Neural cell (in vitro differentiated cells): ENCODE data around the gene ZNF3. TPM values are rescaled to one million over a fixed set of nuclear protein-coding genes. Genes with fewer than 3 reads are reported as not detected.
A peak's percentile ranks its signal among the peaks of the same experiment; 100 is the strongest.

Experiments
- H2AFZ ChIP-seq: fragments of 200-600, 300-800 bp; sonication (generic), shearing (Covaris generic); 2 replicates; pipeline ENCODE4 v1.6.0; 2014; ENCODE audit warnings: low read depth, mild to moderate bottlenecking, antibody characterized with exemption, low read length, moderate library complexity
- H3F3A ChIP-seq: fragments of 200-600 bp; shearing (Covaris generic); 2 replicates; pipeline ENCODE4 v1.6.1; 2016; ENCODE audit warnings: mild to moderate bottlenecking, moderate library complexity, mixed read lengths, antibody characterized with exemption, low read length; ENCODE audit not compliant: insufficient read depth, poor library complexity, severe bottlenecking
- H3K27ac ChIP-seq: fragments of 200-600, 300-800 bp; sonication (generic), shearing (Covaris generic); 2 replicates; pipeline ENCODE4 v1.5.1; 2014; ENCODE audit warnings: mild to moderate bottlenecking, low read length, moderate library complexity
- H3K27me3 ChIP-seq: fragments of 300-800, 200-600 bp; sonication (generic), shearing (Covaris generic); 2 replicates; pipeline ENCODE4 v1.6.0; 2014; ENCODE audit warnings: mild to moderate bottlenecking, low read depth, low read length, moderate library complexity; ENCODE audit not compliant: insufficient read depth
- H3K36me3 ChIP-seq: fragments of 300-800, 200-600 bp; sonication (generic), shearing (Covaris generic); 2 replicates; pipeline ENCODE4 v1.5.1; 2014; ENCODE audit warnings: mild to moderate bottlenecking, antibody characterized with exemption, low read length, moderate library complexity; ENCODE audit not compliant: insufficient read depth
- H3K4me2 ChIP-seq: fragments of 300-800, 200-600 bp; sonication (generic), shearing (Covaris generic); 2 replicates; pipeline ENCODE4 v1.6.0; 2014; ENCODE audit warnings: mild to moderate bottlenecking, low read length
- H3K4me3 ChIP-seq: fragments of 300-800, 200-600 bp; sonication (generic), shearing (Covaris generic); 2 replicates; pipeline ENCODE4 v1.5.1; 2014; ENCODE audit warnings: mild to moderate bottlenecking, low read length, moderate library complexity
- H3K79me2 ChIP-seq: fragments of 200-600 bp; shearing (Covaris generic); replicated peaks from 2 replicates; pipeline ENCODE4 v1.6.0; 2014; ENCODE audit warnings: mild to moderate bottlenecking, low read length, moderate library complexity; ENCODE audit not compliant: insufficient read depth
- H3K9ac ChIP-seq: fragments of 300-800, 200-600 bp; sonication (generic), shearing (Covaris generic); 2 replicates; pipeline ENCODE4 v1.6.1; 2016; ENCODE audit warnings: mild to moderate bottlenecking, low read length, mixed read lengths
- H3K9me2 ChIP-seq: fragments of 200-600 bp; shearing (Covaris generic); 2 replicates; pipeline ENCODE4 v1.6.1; 2016; ENCODE audit warnings: mild to moderate bottlenecking, low read length, mixed read lengths; ENCODE audit not compliant: insufficient read depth
- H3K9me3 ChIP-seq: fragments of 200-600, 300-800 bp; sonication (generic), shearing (Covaris generic); 2 replicates; pipeline ENCODE4 v1.6.1; 2016; ENCODE audit warnings: mild to moderate bottlenecking, mixed run types, low read length, moderate library complexity, mixed read lengths
- H4K20me1 ChIP-seq: fragments of 200-600 bp; shearing (Covaris generic); 2 replicates; pipeline ENCODE4 v1.6.1; 2016; ENCODE audit warnings: mild to moderate bottlenecking, mixed run types; ENCODE audit not compliant: insufficient read depth
- EP300 ChIP-seq: fragments of 450-650 bp; conservative IDR thresholded peaks from 2 replicates; pipeline ENCODE4 v1.6.1; 2014; ENCODE audit warnings: antibody characterized with exemption, mild to moderate bottlenecking, moderate library complexity; ENCODE audit not compliant: poor library complexity, severe bottlenecking
- EZH2 ChIP-seq: fragments of 200-600, 300-800 bp; shearing (Covaris generic), sonication (generic); IDR thresholded peaks from 2 replicates; pipeline ENCODE4 v1.6.1; 2014; ENCODE audit warnings: antibody characterized with exemption, low read length, borderline replicate concordance, mild to moderate bottlenecking; ENCODE audit not compliant: insufficient read depth, poor library complexity, severe bottlenecking
- MXI1 ChIP-seq: fragments of 450-650 bp; conservative IDR thresholded peaks from 2 replicates; pipeline ENCODE4 v1.6.1; 2014; ENCODE audit warnings: antibody characterized with exemption, mild to moderate bottlenecking; ENCODE audit not compliant: poor library complexity, severe bottlenecking
- POLR2AphosphoS5 ChIP-seq: IDR thresholded peaks from 2 replicates; pipeline ENCODE4 v1.6.1; 2012
- RAD21 ChIP-seq: fragments of 450-650 bp; conservative IDR thresholded peaks from 2 replicates; pipeline ENCODE4 v1.6.1; 2014; ENCODE audit warnings: antibody characterized with exemption, mild to moderate bottlenecking, moderate library complexity
- SMC3 ChIP-seq: fragments of 450-650 bp; conservative IDR thresholded peaks from 2 replicates; pipeline ENCODE4 v1.6.1; 2014; ENCODE audit warnings: antibody characterized with exemption, mild to moderate bottlenecking, moderate library complexity; ENCODE audit not compliant: poor library complexity
- TAF1 ChIP-seq: IDR thresholded peaks from 2 replicates; pipeline ENCODE4 v1.6.1; 2012; ENCODE audit warnings: low read depth
- polyA plus RNA-seq: library from polyadenylated mRNA; depleted of rRNA; stranded (reverse); fragments of >200 nt; gene quantifications from 2 replicates; pipeline ENCODE4 v1.2.3, GENCODE V29; 2014
- TF ChIP-seq, protein P1 (sequence below): fragments of 450-650 bp; IDR thresholded peaks from 2 replicates; pipeline ENCODE4 v1.5.1; 2014; ENCODE audit warnings: antibody characterized with exemption, mild to moderate bottlenecking, moderate library complexity; ENCODE audit not compliant: poor library complexity, severe bottlenecking
- TF ChIP-seq, protein P2 (sequence below): IDR thresholded peaks from 2 replicates; pipeline ENCODE4 v1.6.1; 2012; ENCODE audit warnings: borderline replicate concordance

ZNF3 gene
- polyA plus RNA-seq, 1 donor from 2014 or later: 57.2 TPM

DNA sequence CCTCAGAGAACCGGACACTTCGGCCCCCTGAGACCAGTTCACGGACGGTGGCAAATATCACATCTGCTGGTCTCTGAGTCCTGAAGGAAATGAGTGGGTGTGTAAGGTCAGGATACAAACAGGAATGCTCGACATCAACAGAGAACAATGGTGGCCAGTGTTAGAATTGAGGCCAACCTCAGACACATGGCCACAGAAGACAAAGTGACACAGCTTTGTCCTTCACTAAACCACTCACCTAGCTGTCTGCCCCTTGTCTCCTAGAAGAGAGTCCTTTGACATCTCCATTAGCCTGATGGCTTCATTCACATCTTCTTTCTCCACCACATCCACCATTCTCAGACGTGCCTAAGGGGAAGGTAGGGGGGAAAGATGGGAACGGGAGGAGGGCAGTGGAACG, 11.5 kb upstream of the ZNF3 start:
- Histone ChIP-seq H3K4me3 (no peak overlapping the region), H3F3A (no peaks in the 10 kb centered on the region), H3K36me3 (peaks cover 6% of the 10 kb centered on the region), H3K9ac (no peak overlapping the region), H3K4me2 (no peak overlapping the region), H3K27me3 (no peaks in the 10 kb centered on the region), H3K9me2 (no peaks in the 10 kb centered on the region), H2AFZ (no peak overlapping the region), H3K9me3 (no peaks in the 10 kb centered on the region), H3K27ac (no peak overlapping the region), H3K79me2 (peaks cover 8% of the 10 kb centered on the region), H4K20me1 (no peaks in the 10 kb centered on the region)
- TF ChIP-seq SMC3: no peak
- no peak for TF ChIP-seq TAF1
- TF ChIP-seq EP300: no peak
- TF ChIP-seq, protein P1, sequence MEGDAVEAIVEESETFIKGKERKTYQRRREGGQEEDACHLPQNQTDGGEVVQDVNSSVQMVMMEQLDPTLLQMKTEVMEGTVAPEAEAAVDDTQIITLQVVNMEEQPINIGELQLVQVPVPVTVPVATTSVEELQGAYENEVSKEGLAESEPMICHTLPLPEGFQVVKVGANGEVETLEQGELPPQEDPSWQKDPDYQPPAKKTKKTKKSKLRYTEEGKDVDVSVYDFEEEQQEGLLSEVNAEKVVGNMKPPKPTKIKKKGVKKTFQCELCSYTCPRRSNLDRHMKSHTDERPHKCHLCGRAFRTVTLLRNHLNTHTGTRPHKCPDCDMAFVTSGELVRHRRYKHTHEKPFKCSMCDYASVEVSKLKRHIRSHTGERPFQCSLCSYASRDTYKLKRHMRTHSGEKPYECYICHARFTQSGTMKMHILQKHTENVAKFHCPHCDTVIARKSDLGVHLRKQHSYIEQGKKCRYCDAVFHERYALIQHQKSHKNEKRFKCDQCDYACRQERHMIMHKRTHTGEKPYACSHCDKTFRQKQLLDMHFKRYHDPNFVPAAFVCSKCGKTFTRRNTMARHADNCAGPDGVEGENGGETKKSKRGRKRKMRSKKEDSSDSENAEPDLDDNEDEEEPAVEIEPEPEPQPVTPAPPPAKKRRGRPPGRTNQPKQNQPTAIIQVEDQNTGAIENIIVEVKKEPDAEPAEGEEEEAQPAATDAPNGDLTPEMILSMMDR: no peak
- TF ChIP-seq EZH2: no peak
- TF ChIP-seq, protein P2, sequence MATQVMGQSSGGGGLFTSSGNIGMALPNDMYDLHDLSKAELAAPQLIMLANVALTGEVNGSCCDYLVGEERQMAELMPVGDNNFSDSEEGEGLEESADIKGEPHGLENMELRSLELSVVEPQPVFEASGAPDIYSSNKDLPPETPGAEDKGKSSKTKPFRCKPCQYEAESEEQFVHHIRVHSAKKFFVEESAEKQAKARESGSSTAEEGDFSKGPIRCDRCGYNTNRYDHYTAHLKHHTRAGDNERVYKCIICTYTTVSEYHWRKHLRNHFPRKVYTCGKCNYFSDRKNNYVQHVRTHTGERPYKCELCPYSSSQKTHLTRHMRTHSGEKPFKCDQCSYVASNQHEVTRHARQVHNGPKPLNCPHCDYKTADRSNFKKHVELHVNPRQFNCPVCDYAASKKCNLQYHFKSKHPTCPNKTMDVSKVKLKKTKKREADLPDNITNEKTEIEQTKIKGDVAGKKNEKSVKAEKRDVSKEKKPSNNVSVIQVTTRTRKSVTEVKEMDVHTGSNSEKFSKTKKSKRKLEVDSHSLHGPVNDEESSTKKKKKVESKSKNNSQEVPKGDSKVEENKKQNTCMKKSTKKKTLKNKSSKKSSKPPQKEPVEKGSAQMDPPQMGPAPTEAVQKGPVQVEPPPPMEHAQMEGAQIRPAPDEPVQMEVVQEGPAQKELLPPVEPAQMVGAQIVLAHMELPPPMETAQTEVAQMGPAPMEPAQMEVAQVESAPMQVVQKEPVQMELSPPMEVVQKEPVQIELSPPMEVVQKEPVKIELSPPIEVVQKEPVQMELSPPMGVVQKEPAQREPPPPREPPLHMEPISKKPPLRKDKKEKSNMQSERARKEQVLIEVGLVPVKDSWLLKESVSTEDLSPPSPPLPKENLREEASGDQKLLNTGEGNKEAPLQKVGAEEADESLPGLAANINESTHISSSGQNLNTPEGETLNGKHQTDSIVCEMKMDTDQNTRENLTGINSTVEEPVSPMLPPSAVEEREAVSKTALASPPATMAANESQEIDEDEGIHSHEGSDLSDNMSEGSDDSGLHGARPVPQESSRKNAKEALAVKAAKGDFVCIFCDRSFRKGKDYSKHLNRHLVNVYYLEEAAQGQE: no peak
- TF ChIP-seq MXI1: no peak
- TF ChIP-seq POLR2AphosphoS5: no peak
- TF ChIP-seq RAD21: no peak

DNA sequence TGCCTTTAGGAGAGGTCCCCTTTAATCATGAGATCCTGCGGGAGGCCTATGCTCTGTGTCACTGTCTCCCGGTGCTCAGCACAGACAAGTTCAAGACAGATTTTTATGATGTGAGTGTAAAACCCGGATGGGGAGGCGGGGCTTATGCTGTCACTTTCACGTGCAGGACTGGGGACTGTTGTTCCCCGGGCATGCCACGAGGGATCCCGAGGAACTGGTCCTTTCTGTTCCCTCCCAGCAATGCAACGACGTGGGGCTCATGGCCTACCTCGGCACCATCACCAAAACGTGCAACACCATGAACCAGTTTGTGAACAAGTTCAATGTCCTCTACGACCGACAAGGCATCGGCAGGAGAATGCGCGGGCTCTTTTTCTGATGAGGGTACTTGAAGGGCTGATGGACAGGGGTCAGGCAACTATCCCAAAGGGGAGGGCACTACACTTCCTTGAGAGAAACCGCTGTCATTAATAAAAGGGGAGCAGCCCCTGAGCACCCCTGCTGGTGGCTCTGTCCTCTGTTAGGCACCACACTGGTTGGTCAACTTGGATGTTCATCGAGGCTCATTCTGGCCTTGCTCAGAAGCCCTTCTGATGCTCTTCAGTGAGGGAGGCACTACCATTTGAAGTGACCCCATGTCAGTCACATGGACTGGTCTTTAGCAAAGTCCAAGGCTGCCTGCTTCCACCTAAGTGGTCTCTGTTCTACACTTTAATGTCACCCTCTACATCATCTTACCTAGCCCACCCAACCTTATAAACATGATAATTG, 10.1 kb upstream of the ZNF3 start:
- no peak overlapping the region for H2AFZ ChIP-seq
- TF ChIP-seq, protein P2: no peak
- TF ChIP-seq POLR2AphosphoS5: peak; percentile 5
- TF ChIP-seq RAD21: no peak
- H3K4me2 ChIP-seq: no peak overlapping the region
- no peaks in the 10 kb centered on the region for H3F3A ChIP-seq
- H3K9me2 ChIP-seq: no peaks in the 10 kb centered on the region
- no peaks in the 10 kb centered on the region for H4K20me1 ChIP-seq
- no peak overlapping the region for H3K4me3 ChIP-seq
- H3K79me2 ChIP-seq: peaks cover 4% of the 10 kb centered on the region
- H3K9me3 ChIP-seq: no peaks in the 10 kb centered on the region
- peaks cover 6% of the 10 kb centered on the region for H3K36me3 ChIP-seq
- H3K27ac ChIP-seq: no peak overlapping the region
- H3K27me3 ChIP-seq: no peaks in the 10 kb centered on the region
- no peak overlapping the region for H3K9ac ChIP-seq
